ENCODE measurements around the gene WDR18. TPM values are rescaled to one million over a fixed set of nuclear protein-coding genes. Genes with fewer than 3 reads are reported as not detected.

The WDR18 gene
- total and polyA plus RNA-seq, 4 donors, result 36.6 to 60.2 (median 45.7) TPM

DNA sequence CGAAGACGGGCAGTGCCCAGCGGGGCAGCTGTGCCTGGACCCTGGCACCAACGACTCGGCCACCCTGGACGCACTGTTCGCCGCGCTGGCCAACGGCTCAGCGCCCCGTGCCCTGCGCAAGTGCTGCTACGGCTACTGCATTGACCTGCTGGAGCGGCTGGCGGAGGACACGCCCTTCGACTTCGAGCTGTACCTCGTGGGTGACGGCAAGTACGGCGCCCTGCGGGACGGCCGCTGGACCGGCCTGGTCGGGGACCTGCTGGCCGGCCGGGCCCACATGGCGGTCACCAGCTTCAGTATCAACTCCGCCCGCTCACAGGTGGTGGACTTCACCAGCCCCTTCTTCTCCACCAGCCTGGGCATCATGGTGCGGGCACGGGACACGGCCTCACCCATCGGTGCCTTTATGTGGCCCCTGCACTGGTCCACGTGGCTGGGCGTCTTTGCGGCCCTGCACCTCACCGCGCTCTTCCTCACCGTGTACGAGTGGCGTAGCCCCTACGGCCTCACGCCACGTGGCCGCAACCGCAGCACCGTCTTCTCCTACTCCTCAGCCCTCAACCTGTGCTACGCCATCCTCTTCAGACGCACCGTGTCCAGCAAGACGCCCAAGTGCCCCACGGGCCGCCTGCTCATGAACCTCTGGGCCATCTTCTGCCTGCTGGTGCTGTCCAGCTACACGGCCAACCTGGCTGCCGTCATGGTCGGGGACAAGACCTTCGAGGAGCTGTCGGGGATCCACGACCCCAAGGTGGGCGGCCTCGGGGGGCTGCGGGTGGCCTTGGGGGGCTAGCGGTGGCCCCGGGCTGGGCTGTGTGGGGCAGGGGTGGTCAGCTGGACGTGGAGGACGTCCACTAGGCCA is 20.9 kb downstream of the WDR18 start:
- no peak for ATAC-seq (ENCODE audit: insufficient read depth, low FRiP score)
- Histone ChIP-seq H3K4me3 (no peak overlapping the region), H3K27ac (ENCODE audit: low read depth in 1 of 2, low read length in 1 of 2) (no peak overlapping the region), H3K36me3 (ENCODE audit: control insufficient read depth in 4 of 4, insufficient read depth in 4 of 4, low read length in 4 of 4) (peaks cover 0 to 18% (median 0%) of the 10 kb centered on the region in 4 donors), H3K27me3 (ENCODE audit: control insufficient read depth in 3 of 3, insufficient read depth in 3 of 3, low read length in 2 of 3) (peaks cover 3 to 9% (median 5%) of the 10 kb centered on the region in 3 donors), H3K9me3 (ENCODE audit: control insufficient read depth in 4 of 4, insufficient read depth in 3 of 4, low read length in 3 of 4) (peaks cover 0 to 2% (median 0%) of the 10 kb centered on the region in 4 donors), H3K4me1 (ENCODE audit: control insufficient read depth in 5 of 5, insufficient read depth in 5 of 5, low read length in 5 of 5) (peaks cover 0 to 26% (median 0%) of the 10 kb centered on the region in 5 donors), H3K9ac (ENCODE audit: insufficient read depth in 1 of 2, low read length in 2 of 2) (no peak overlapping the region)
- no peak for DNase-seq
- 90 to 91% methylated on average over 61 to 70 of the region's 70 CpGs for WGBS, 2 donors
- no peak for TF ChIP-seq CTCF (IDR thresholded peaks at IDR 0.05; ENCODE audit: control extremely low read depth, extremely low read depth)

- DNase-seq (no peak), ATAC-seq (ENCODE audit: insufficient read depth, low FRiP score) (no peak)
- 82 to 85% methylated on average over 27 of the region's 27 CpGs for WGBS, 2 donors
- no peak for TF ChIP-seq CTCF (IDR thresholded peaks at IDR 0.05; ENCODE audit: control extremely low read depth, extremely low read depth)
- Histone ChIP-seq H3K36me3 (ENCODE audit: control insufficient read depth in 4 of 4, insufficient read depth in 4 of 4, low read length in 4 of 4) (peaks cover 0 to 36% (median 10%) of the 10 kb centered on the region in 4 donors), H3K4me3 (no peak overlapping the region), H3K27me3 (ENCODE audit: control insufficient read depth in 3 of 3, insufficient read depth in 3 of 3, low read length in 2 of 3) (no peaks in the 10 kb centered on the region), H3K27ac (ENCODE audit: low read depth in 1 of 2, low read length in 1 of 2) (no peak overlapping the region), H3K9ac (ENCODE audit: insufficient read depth in 1 of 2, low read length in 2 of 2) (no peak overlapping the region), H3K9me3 (ENCODE audit: control insufficient read depth in 4 of 4, insufficient read depth in 3 of 4, low read length in 3 of 4) (peaks cover 0 to 2% (median 0%) of the 10 kb centered on the region in 4 donors), H3K4me1 (ENCODE audit: control insufficient read depth in 5 of 5, insufficient read depth in 5 of 5, low read length in 5 of 5) (peaks cover 0 to 27% (median 0%) of the 10 kb centered on the region in 5 donors)
Measured at GRCh38 chr19:1006711-1007398, 22.7 kb downstream of the WDR18 start.

- no peak for ATAC-seq (ENCODE audit: insufficient read depth, low FRiP score)
- H3K4me3 ChIP-seq, result no peak overlapping the region
- WGBS, 2 donors, result 96 to 98% methylated on average over 68 to 73 of the region's 73 CpGs
- no peak overlapping the region for H3K27ac ChIP-seq (ENCODE audit: low read depth in 1 of 2, low read length in 1 of 2)
- H3K27me3 ChIP-seq (ENCODE audit: control insufficient read depth in 3 of 3, insufficient read depth in 3 of 3, low read length in 2 of 3), result no peaks in the 10 kb centered on the region
- peaks cover 0 to 2% (median 0%) of the 10 kb centered on the region in 4 donors for H3K9me3 ChIP-seq (ENCODE audit: control insufficient read depth in 4 of 4, insufficient read depth in 3 of 4, low read length in 3 of 4)
- H3K9ac ChIP-seq (ENCODE audit: insufficient read depth in 1 of 2, low read length in 2 of 2), result no peak overlapping the region
- peaks cover 0 to 27% (median 0%) of the 10 kb centered on the region in 5 donors for H3K4me1 ChIP-seq (ENCODE audit: control insufficient read depth in 5 of 5, insufficient read depth in 5 of 5, low read length in 5 of 5)
- no peak for DNase-seq
- peaks cover 0 to 44% (median 14%) of the 10 kb centered on the region in 4 donors for H3K36me3 ChIP-seq (ENCODE audit: control insufficient read depth in 4 of 4, insufficient read depth in 4 of 4, low read length in 4 of 4)
- TF ChIP-seq CTCF (IDR thresholded peaks at IDR 0.05; ENCODE audit: control extremely low read depth, extremely low read depth), result no peak
Measured at GRCh38 chr19:1007399-1008251, 23.5 kb downstream of the WDR18 start.

Measured in lung (tissue), 12 donors.